MM.1S (cell line): ENCODE data around the gene MPC2.

Experiments
- DNase-seq: peaks from one replicate; pipeline ENCODE4 v3.0.0-alpha.2; 2015
- H2AFZ ChIP-seq: fragments of 300-600 bp; sonication (generic); 2 replicates; pipeline ENCODE4 v1.6.0; 2016; ENCODE audit warnings: antibody characterized with exemption, low read length
- H3F3A ChIP-seq: fragments of 300-600 bp; sonication (generic); 2 replicates; pipeline ENCODE4 v1.6.1; 2016; ENCODE audit warnings: mild to moderate bottlenecking, antibody characterized with exemption, low read length, moderate library complexity, mixed read lengths; ENCODE audit not compliant: insufficient read depth
- H3K27ac ChIP-seq: fragments of 300-600 bp; sonication (generic); 2 replicates; pipeline ENCODE4 v1.5.1; 2016; ENCODE audit warnings: mild to moderate bottlenecking, low read length
- H3K27me3 ChIP-seq: fragments of 300-600 bp; sonication (generic); replicated peaks from 2 replicates; pipeline ENCODE4 v1.6.0; 2016; ENCODE audit warnings: low read length; ENCODE audit not compliant: insufficient read depth
- H3K36me3 ChIP-seq: fragments of 300-600 bp; sonication (generic); replicated peaks from 2 replicates; pipeline ENCODE4 v1.6.1; 2016; ENCODE audit warnings: mild to moderate bottlenecking, low read length, mixed read lengths; ENCODE audit not compliant: insufficient read depth
- H3K4me1 ChIP-seq: fragments of 300-600 bp; sonication (generic); 2 replicates; pipeline ENCODE4 v1.6.1; 2016; ENCODE audit warnings: low read length, mixed read lengths
- H3K4me2 ChIP-seq: fragments of 300-600 bp; sonication (generic); 2 replicates; pipeline ENCODE4 v1.6.0; 2016; ENCODE audit warnings: low read depth, low read length
- H3K4me3 ChIP-seq: fragments of 300-600 bp; sonication (generic); 2 replicates; pipeline ENCODE4 v1.5.1; 2016; ENCODE audit warnings: low read length, mixed read lengths
- H3K79me2 ChIP-seq: fragments of 300-600 bp; sonication (generic); 2 replicates; pipeline ENCODE4 v1.6.1; 2016; ENCODE audit warnings: mixed run types, low read length, mixed read lengths
- H3K9ac ChIP-seq: fragments of 300-600 bp; sonication (generic); 2 replicates; pipeline ENCODE4 v1.6.1; 2016; ENCODE audit warnings: low read length, mixed read lengths
- H3K9me2 ChIP-seq: fragments of 300-600 bp; sonication (generic); replicated peaks from 2 replicates; pipeline ENCODE4 v1.6.1; 2016; ENCODE audit warnings: mild to moderate bottlenecking, low read length, mixed read lengths; ENCODE audit not compliant: insufficient read depth
- H3K9me3 ChIP-seq: fragments of 300-600 bp; sonication (generic); replicated peaks from 2 replicates; pipeline ENCODE4 v1.6.1; 2016; ENCODE audit warnings: mild to moderate bottlenecking, low read length, mixed read lengths; ENCODE audit not compliant: insufficient read depth
- H4K20me1 ChIP-seq: fragments of 300-600 bp; sonication (generic); 2 replicates; pipeline ENCODE4 v1.6.1; 2016; ENCODE audit warnings: mild to moderate bottlenecking, low read length, moderate library complexity, mixed read lengths; ENCODE audit not compliant: insufficient read depth
- EZH2 ChIP-seq: fragments of 300-600 bp; sonication (generic); optimal IDR thresholded peaks from 2 replicates; pipeline ENCODE3; 2017; ENCODE audit warnings: low read depth, mild to moderate bottlenecking, antibody characterized with exemption, low read length, mixed read lengths
- EZH2phosphoT487 ChIP-seq: fragments of 300-600 bp; sonication (generic); IDR thresholded peaks from 2 replicates; pipeline ENCODE4 v1.6.1; 2018; ENCODE audit warnings: antibody characterized with exemption, low read length
- TF ChIP-seq, protein P1 (sequence below): fragments of 300-600 bp; sonication (generic); IDR thresholded peaks from 2 replicates; pipeline ENCODE4 v1.5.1; 2016; ENCODE audit warnings: antibody characterized with exemption, low read length, mixed read lengths

Gene MPC2

DNA sequence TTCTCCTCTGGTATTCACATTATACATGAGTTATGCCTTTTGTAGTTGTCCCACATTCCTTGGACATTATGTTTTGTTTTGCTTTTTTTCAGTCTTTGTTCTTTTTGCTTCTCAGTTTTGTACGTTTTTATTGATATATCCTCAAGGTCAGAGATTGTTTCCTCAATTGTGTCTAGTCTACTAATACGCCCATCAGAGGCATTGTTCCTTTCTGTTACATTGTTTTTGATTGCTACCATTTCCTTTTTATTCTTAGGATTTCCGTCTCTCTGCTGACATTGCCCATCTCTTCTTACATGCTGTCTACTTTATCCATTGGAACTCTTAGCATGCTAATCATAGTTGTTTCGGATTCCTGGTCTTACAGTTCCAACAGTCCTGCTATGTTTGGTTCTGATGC lies 27.8 kb upstream of the MPC2 start:
- no peak overlapping the region for H3K4me3 ChIP-seq
- no peaks in the 10 kb centered on the region for H3K4me1 ChIP-seq
- no peak for DNase-seq
- no peak overlapping the region for H3K9ac ChIP-seq
- no peak overlapping the region for H3K4me2 ChIP-seq
- no peak overlapping the region for H2AFZ ChIP-seq
- TF ChIP-seq EZH2phosphoT487 (no peak), EZH2 (no peak)
- TF ChIP-seq, protein P1, sequence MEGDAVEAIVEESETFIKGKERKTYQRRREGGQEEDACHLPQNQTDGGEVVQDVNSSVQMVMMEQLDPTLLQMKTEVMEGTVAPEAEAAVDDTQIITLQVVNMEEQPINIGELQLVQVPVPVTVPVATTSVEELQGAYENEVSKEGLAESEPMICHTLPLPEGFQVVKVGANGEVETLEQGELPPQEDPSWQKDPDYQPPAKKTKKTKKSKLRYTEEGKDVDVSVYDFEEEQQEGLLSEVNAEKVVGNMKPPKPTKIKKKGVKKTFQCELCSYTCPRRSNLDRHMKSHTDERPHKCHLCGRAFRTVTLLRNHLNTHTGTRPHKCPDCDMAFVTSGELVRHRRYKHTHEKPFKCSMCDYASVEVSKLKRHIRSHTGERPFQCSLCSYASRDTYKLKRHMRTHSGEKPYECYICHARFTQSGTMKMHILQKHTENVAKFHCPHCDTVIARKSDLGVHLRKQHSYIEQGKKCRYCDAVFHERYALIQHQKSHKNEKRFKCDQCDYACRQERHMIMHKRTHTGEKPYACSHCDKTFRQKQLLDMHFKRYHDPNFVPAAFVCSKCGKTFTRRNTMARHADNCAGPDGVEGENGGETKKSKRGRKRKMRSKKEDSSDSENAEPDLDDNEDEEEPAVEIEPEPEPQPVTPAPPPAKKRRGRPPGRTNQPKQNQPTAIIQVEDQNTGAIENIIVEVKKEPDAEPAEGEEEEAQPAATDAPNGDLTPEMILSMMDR, result no peak
- H3K27me3 ChIP-seq, result no peaks in the 10 kb centered on the region
- H3K79me2 ChIP-seq, result peaks cover 21% of the 10 kb centered on the region; the same call in 1 of the 2 replicates
- no peaks in the 10 kb centered on the region for H3F3A ChIP-seq
- H4K20me1 ChIP-seq, result no peaks in the 10 kb centered on the region
- H3K27ac ChIP-seq, result no peak overlapping the region
- no peaks in the 10 kb centered on the region for H3K9me3 ChIP-seq
- no peaks in the 10 kb centered on the region for H3K9me2 ChIP-seq
- H3K36me3 ChIP-seq, result no peaks in the 10 kb centered on the region

DNA sequence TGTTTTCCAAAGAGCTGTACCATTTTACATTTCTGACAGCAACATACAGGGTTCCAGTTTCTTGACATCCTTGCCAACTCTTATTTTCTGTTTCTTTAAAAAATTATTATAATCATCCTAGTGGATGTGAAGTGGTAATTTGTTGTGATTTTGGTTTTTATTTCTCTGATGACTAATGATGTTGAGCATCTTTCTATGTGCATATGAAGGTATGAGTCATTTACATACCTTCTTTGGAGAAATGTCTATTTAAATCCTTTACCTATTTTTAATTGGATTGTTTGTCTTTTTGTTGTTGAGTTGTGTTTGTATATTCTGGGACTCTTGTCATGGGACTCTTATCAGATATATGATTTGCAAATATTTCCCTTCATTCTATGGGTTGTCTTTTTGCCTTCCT lies 20.8 kb upstream of the MPC2 start:
- no peak overlapping the region for H3K4me3 ChIP-seq

DNA sequence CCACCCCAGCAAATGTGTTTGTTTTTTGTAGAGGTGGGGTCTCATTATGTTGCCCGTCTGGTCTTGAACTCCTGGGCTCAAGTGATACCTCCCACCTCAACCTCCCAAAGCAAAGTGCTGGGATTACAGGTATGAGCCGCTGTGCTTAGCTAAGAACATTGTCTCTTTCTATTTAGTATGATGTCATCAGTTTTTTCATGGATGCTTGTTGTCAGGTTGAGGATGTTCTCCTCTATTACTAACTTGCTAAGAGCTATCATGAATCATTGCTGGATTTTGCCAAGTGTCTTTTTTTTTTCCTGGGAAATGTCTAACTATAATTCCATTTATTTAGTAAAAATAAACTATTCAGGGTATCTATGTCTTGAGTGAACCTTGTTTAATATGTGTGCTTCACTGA lies 19.0 kb upstream of the MPC2 start:
- Histone ChIP-seq H3K79me2 (0 out of 2 replicates have a peak, but pooled peaks cover 13% of the 10 kb centered on the region), H4K20me1 (no peaks in the 10 kb centered on the region), H3K9ac (no peak overlapping the region), H3K4me3 (no peak overlapping the region), H2AFZ (no peak overlapping the region), H3K27ac (no peak overlapping the region), H3K36me3 (peaks cover 7% of the 10 kb centered on the region; the same call in 1 of the 2 replicates), H3K4me1 (no peaks in the 10 kb centered on the region), H3F3A (no peaks in the 10 kb centered on the region), H3K9me2 (no peaks in the 10 kb centered on the region), H3K9me3 (no peaks in the 10 kb centered on the region), H3K4me2 (no peak overlapping the region), H3K27me3 (no peaks in the 10 kb centered on the region)
- TF ChIP-seq, protein P1, result no peak
- TF ChIP-seq EZH2, result no peak
- TF ChIP-seq EZH2phosphoT487, result no peak
- no peak for DNase-seq

More for the DNA sequence above, 20.8 kb upstream of the MPC2 start:
- H3K79me2 ChIP-seq, result peaks cover 14% of the 10 kb centered on the region; the same call in 1 of the 2 replicates
- H3K9me2 ChIP-seq, result no peaks in the 10 kb centered on the region
- H3K27ac ChIP-seq, result no peak overlapping the region
- peaks cover 4% of the 10 kb centered on the region; the same call in 1 of the 2 replicates for H3K36me3 ChIP-seq
- no peak for TF ChIP-seq EZH2
- no peak for TF ChIP-seq EZH2phosphoT487
- TF ChIP-seq, protein P1, result no peak
- H3K27me3 ChIP-seq, result no peaks in the 10 kb centered on the region
- no peak overlapping the region for H3K4me2 ChIP-seq
- H3F3A ChIP-seq, result no peaks in the 10 kb centered on the region
- H3K9ac ChIP-seq, result no peak overlapping the region
- no peak for DNase-seq
- H3K9me3 ChIP-seq, result no peaks in the 10 kb centered on the region
- no peaks in the 10 kb centered on the region for H4K20me1 ChIP-seq
- H2AFZ ChIP-seq, result no peak overlapping the region
- no peaks in the 10 kb centered on the region for H3K4me1 ChIP-seq
